ENCODE results near the gene ZMPSTE24.

Gene ZMPSTE24

GRCh38 chr1:40273547-40274166 is 15.6 kb downstream of the ZMPSTE24 start:
- Mint-ChIP-seq H3K9me3 (no peaks in the 10 kb centered on the region), H3K27ac (no peak overlapping the region), H3K27me3 (no peaks in the 10 kb centered on the region), H3K4me1 (peaks cover 9% of the 10 kb centered on the region), H3K4me3 (no peak overlapping the region), H3K36me3 (peaks cover 45% of the 10 kb centered on the region)
- no peak for ATAC-seq

GRCh38 chr1:40274331-40274730 is 16.3 kb downstream of the ZMPSTE24 start:
- Mint-ChIP-seq H3K27ac (no peak overlapping the region), H3K36me3 (peaks cover 45% of the 10 kb centered on the region), H3K27me3 (no peaks in the 10 kb centered on the region), H3K4me3 (no peak overlapping the region), H3K4me1 (peaks cover 9% of the 10 kb centered on the region), H3K9me3 (no peaks in the 10 kb centered on the region)
- ATAC-seq, result no peak

DNA sequence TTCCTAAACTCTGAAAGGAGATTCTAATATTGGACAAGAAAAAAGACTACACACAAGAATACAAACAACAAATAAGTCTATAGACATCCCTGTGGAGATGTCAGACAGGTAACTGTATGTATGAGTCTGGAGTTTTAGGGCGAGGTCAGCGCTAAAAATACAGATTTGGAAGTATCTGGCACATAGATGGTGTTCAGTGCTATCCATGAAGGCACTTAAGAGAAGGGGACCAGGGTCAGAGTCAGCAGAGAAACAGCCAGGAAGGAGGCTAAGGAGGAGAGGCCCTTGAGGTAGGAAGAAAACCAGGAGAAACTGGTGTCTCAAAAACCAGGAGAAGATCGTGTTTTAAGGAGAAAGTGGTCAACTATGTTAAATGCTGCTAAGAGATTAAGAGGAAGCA is 18.1 kb downstream of the ZMPSTE24 start:
- Mint-ChIP-seq H3K27ac (no peak overlapping the region), H3K27me3 (no peaks in the 10 kb centered on the region), H3K4me3 (no peak overlapping the region), H3K9me3 (no peaks in the 10 kb centered on the region), H3K36me3 (peaks cover 42% of the 10 kb centered on the region), H3K4me1 (peaks cover 9% of the 10 kb centered on the region)
- ATAC-seq, result no peak

DNA sequence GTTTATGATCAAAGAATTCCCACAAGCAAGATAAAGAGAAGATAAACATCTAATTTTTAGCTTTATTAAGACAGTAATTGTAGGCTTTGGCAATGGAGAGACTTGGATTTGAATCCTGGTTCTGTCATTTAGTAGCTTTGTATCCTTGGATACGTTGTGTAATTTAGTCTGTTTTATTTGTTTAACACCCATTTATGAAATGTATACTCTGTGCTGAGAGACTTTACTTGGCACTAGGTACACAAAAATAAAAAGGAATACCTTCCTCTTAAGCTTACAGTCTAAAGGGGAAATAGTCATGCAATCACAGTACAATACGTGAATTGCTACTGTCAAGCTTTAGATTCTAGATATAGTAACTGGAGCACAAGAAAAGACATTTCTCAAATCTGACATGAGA is 23.8 kb downstream of the ZMPSTE24 start:
- Mint-ChIP-seq H3K36me3 (peaks cover 30% of the 10 kb centered on the region), H3K9me3 (no peaks in the 10 kb centered on the region), H3K27me3 (no peaks in the 10 kb centered on the region), H3K4me1 (no peaks in the 10 kb centered on the region), H3K4me3 (no peak overlapping the region), H3K27ac (no peak overlapping the region)
- no peak for ATAC-seq

DNA sequence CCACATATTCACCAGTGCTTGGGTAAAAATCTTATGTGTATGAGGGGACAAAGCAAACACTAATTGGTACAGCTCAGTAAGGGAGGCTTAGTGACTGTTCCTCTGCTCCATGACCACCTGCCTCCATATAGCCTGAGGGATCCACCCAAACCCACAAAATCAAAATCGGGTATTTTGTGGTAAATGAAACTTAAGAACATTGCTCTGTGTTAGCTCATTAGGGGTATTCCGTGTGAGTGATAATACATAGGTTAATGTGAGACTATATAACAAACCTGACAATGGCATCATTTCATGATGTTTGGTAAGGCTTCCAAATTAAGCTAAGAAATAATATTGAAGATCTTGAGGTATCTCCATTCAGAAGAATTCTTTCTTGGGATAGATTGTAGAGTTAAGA is 33.3 kb downstream of the ZMPSTE24 start:
- peak overlapping the region; percentile 34 for H3K27ac Mint-ChIP-seq
- no peak for ATAC-seq
- no peak overlapping the region for H3K4me3 Mint-ChIP-seq
- peaks cover 6% of the 10 kb centered on the region for H3K4me1 Mint-ChIP-seq
- no peaks in the 10 kb centered on the region for H3K9me3 Mint-ChIP-seq
- peaks cover 42% of the 10 kb centered on the region for H3K36me3 Mint-ChIP-seq
- H3K27me3 Mint-ChIP-seq, result no peaks in the 10 kb centered on the region

- Mint-ChIP-seq H3K9me3 (no peaks in the 10 kb centered on the region), H3K4me3 (no peak overlapping the region), H3K27ac (no peak overlapping the region), H3K27me3 (no peaks in the 10 kb centered on the region), H3K4me1 (no peaks in the 10 kb centered on the region), H3K36me3 (peaks cover 29% of the 10 kb centered on the region)
- no peak for ATAC-seq
Measured at GRCh38 chr1:40299366-40300248, 41.6 kb downstream of the ZMPSTE24 start.

GRCh38 chr1:40300249-40300567 is 42.2 kb downstream of the ZMPSTE24 start:
- Mint-ChIP-seq H3K36me3 (peaks cover 23% of the 10 kb centered on the region), H3K9me3 (no peaks in the 10 kb centered on the region), H3K27me3 (no peaks in the 10 kb centered on the region), H3K4me1 (no peaks in the 10 kb centered on the region), H3K4me3 (no peak overlapping the region), H3K27ac (no peak overlapping the region)
- ATAC-seq, result no peak

DNA sequence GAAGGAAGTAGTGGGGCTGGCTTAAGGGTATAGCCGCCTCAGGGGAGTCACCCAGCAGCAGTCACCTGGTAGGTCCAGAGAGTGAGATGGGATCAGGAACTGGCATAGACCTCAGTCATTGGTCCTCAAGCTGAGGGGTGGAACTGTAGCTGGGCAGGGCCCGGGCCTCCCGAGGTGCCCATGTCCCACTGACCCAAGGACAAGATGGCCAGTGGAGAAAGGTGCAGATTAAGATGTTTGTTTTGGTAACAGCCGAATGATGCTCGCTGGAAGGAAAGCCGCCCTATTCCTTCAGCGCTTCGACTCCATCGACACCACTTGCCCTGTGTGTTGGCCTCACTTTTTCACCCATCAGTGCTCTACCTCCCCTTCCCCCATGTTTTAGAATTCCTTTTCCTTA is 42.6 kb downstream of the ZMPSTE24 start:
- H3K4me1 Mint-ChIP-seq, result no peaks in the 10 kb centered on the region
- H3K4me3 Mint-ChIP-seq, result no peak overlapping the region
- H3K27me3 Mint-ChIP-seq, result no peaks in the 10 kb centered on the region
- no peaks in the 10 kb centered on the region for H3K9me3 Mint-ChIP-seq
- peaks cover 19% of the 10 kb centered on the region for H3K36me3 Mint-ChIP-seq
- H3K27ac Mint-ChIP-seq, result no peak overlapping the region
- no peak for ATAC-seq

GRCh38 chr1:40301066-40301465 is 43.0 kb downstream of the ZMPSTE24 start:
- Mint-ChIP-seq H3K4me1 (no peaks in the 10 kb centered on the region), H3K36me3 (peaks cover 19% of the 10 kb centered on the region), H3K27ac (no peak overlapping the region), H3K9me3 (no peaks in the 10 kb centered on the region), H3K4me3 (no peak overlapping the region), H3K27me3 (no peaks in the 10 kb centered on the region)
- ATAC-seq, result no peak

GRCh38 chr1:40301541-40302299 is 43.7 kb downstream of the ZMPSTE24 start:
- no peaks in the 10 kb centered on the region for H3K9me3 Mint-ChIP-seq
- H3K27ac Mint-ChIP-seq, result no peak overlapping the region
- H3K36me3 Mint-ChIP-seq, result peaks cover 19% of the 10 kb centered on the region
- ATAC-seq, result no peak
- no peaks in the 10 kb centered on the region for H3K27me3 Mint-ChIP-seq
- no peaks in the 10 kb centered on the region for H3K4me1 Mint-ChIP-seq
- H3K4me3 Mint-ChIP-seq, result no peak overlapping the region

- no peak for ATAC-seq
- Mint-ChIP-seq H3K4me3 (no peak overlapping the region), H3K9me3 (no peaks in the 10 kb centered on the region), H3K27me3 (no peaks in the 10 kb centered on the region), H3K27ac (no peak overlapping the region), H3K4me1 (no peaks in the 10 kb centered on the region), H3K36me3 (peaks cover 19% of the 10 kb centered on the region)
Measured at GRCh38 chr1:40302475-40302874, 44.4 kb downstream of the ZMPSTE24 start.

GRCh38 chr1:40303051-40303771 is 45.2 kb downstream of the ZMPSTE24 start:
- Mint-ChIP-seq H3K9me3 (no peaks in the 10 kb centered on the region), H3K4me3 (no peak overlapping the region), H3K27me3 (no peaks in the 10 kb centered on the region), H3K4me1 (no peaks in the 10 kb centered on the region), H3K36me3 (peaks cover 19% of the 10 kb centered on the region), H3K27ac (no peak overlapping the region)
- peak; percentile 28 for ATAC-seq

GRCh38 chr1:40303790-40304189 is 45.8 kb downstream of the ZMPSTE24 start:
- peak; percentile 56 for ATAC-seq
- Mint-ChIP-seq H3K9me3 (no peaks in the 10 kb centered on the region), H3K4me3 (no peak overlapping the region), H3K4me1 (no peaks in the 10 kb centered on the region), H3K27ac (no peak overlapping the region), H3K36me3 (peaks cover 19% of the 10 kb centered on the region), H3K27me3 (no peaks in the 10 kb centered on the region)

GRCh38 chr1:40305451-40305850 is 47.4 kb downstream of the ZMPSTE24 start:
- Mint-ChIP-seq H3K27ac (no peak overlapping the region), H3K4me1 (no peaks in the 10 kb centered on the region), H3K27me3 (no peaks in the 10 kb centered on the region), H3K36me3 (peaks cover 16% of the 10 kb centered on the region), H3K4me3 (no peak overlapping the region), H3K9me3 (no peaks in the 10 kb centered on the region)
- no peak for ATAC-seq

- H3K4me1 Mint-ChIP-seq, result no peaks in the 10 kb centered on the region
- H3K27me3 Mint-ChIP-seq, result no peaks in the 10 kb centered on the region
- H3K27ac Mint-ChIP-seq, result no peak overlapping the region
- no peak overlapping the region for H3K4me3 Mint-ChIP-seq
- H3K36me3 Mint-ChIP-seq, result peaks cover 12% of the 10 kb centered on the region
- no peak for ATAC-seq
- no peaks in the 10 kb centered on the region for H3K9me3 Mint-ChIP-seq
Measured at GRCh38 chr1:40305871-40306270, 47.8 kb downstream of the ZMPSTE24 start.
